Mucosa of descending colon (tissue), 3 donors: ENCODE measurements around the gene OPCML. TPM values are rescaled to one million over a fixed set of nuclear protein-coding genes. Genes with fewer than 3 reads are reported as not detected.

ENCODE experiments used
- ATAC-seq: fragments of 200-7000 bp; cut with Tn5 transposase; one replicate; pipeline ENCODE4 v1.9.1; 2020; ENCODE audit warnings: mild to moderate bottlenecking, moderate library complexity
- DNase-seq, 3 donors: peaks; one replicate each; pipeline ENCODE4 v3.0.0-alpha.2; 2020
- H3K36me3 ChIP-seq: fragments of 200-600 bp; one replicate; pipeline ENCODE4 v1.8.0; 2021; ENCODE audit warnings: low read depth, mild to moderate bottlenecking
- H3K4me1 ChIP-seq: fragments of 200-600 bp; one replicate; pipeline ENCODE4 v1.8.0; 2021; ENCODE audit warnings: low read depth, mild to moderate bottlenecking
- H3K4me3 ChIP-seq: fragments of 200-600 bp; one replicate; pipeline ENCODE4 v1.8.0; 2021; ENCODE audit warnings: mild to moderate bottlenecking
- H3K9me3 ChIP-seq: fragments of 200-600 bp; one replicate; pipeline ENCODE4 v1.8.0; 2021; ENCODE audit warnings: mild to moderate bottlenecking
- intact Hi-C, 2 donors: fragments of 100-400 bp; cut with DNase I in 1 of 2; cut with micrococcal nuclease in 1 of 2; formaldehyde crosslinking; loops; one replicate each; pipeline versions ENCODE4 v1.11.0 to v1.11.1; 2022; cut with DNase I, micrococcal nuclease
- total RNA-seq, 3 donors: library from RNA; stranded (reverse); fragmentation: NEBNext Ultra II Directional in 2 of 3; extraction: Animal tissue kit (Norgen Biotek cat#: 25700) in 2 of 3; gene quantifications; one replicate each; pipeline versions ENCODE4 v1.2.1 to v1.2.4, GENCODE V29; 2021 to 2023
- TF ChIP-seq, protein P1 (sequence below): fragments of 200-600 bp; IDR thresholded peaks from one replicate; pipeline ENCODE4 v1.8.0; 2022; ENCODE audit warnings: antibody characterized with exemption, mild to moderate bottlenecking
- donor health status: DM: no; HTN: no; CAD: no; lungs with moderate emphysema.
- donor health status: DM: no; HTN: no; CAD: no.
- donor health status: DM: no; HTN: yes; CAD: no.

OPCML gene
- total RNA-seq, 3 donors from 2014 or later: 0.10 to 0.47 TPM; not detected in 1

DNA sequence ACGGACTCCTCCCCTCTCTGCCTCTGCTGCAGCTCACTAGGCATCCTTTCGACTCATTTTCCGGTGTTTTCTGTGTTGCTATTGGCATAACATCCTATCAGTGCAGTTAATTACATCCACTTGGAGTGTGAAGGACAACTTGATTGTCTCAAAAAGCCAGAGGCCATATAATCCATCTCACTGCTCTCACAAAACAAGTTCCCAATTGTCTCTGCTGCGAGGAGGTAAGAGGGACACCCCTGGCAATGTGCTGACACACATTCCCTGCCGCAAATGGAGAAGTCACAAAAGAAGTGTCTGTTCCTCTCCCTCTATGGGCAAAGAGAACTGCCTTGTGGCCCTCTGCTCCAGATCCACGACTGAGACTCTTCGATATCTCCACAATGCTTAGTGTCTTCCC is 618.4 kb downstream of the OPCML start:
- H3K4me1 ChIP-seq: no peaks in the 10 kb centered on the region
- no peak for DNase-seq
- no peaks in the 10 kb centered on the region for H3K36me3 ChIP-seq
- intact Hi-C loops: no loop called here
- no peaks in the 10 kb centered on the region for H3K9me3 ChIP-seq
- no peak for ATAC-seq
- H3K4me3 ChIP-seq: no peak overlapping the region
- TF ChIP-seq, protein P1, sequence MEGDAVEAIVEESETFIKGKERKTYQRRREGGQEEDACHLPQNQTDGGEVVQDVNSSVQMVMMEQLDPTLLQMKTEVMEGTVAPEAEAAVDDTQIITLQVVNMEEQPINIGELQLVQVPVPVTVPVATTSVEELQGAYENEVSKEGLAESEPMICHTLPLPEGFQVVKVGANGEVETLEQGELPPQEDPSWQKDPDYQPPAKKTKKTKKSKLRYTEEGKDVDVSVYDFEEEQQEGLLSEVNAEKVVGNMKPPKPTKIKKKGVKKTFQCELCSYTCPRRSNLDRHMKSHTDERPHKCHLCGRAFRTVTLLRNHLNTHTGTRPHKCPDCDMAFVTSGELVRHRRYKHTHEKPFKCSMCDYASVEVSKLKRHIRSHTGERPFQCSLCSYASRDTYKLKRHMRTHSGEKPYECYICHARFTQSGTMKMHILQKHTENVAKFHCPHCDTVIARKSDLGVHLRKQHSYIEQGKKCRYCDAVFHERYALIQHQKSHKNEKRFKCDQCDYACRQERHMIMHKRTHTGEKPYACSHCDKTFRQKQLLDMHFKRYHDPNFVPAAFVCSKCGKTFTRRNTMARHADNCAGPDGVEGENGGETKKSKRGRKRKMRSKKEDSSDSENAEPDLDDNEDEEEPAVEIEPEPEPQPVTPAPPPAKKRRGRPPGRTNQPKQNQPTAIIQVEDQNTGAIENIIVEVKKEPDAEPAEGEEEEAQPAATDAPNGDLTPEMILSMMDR: no peak

DNA sequence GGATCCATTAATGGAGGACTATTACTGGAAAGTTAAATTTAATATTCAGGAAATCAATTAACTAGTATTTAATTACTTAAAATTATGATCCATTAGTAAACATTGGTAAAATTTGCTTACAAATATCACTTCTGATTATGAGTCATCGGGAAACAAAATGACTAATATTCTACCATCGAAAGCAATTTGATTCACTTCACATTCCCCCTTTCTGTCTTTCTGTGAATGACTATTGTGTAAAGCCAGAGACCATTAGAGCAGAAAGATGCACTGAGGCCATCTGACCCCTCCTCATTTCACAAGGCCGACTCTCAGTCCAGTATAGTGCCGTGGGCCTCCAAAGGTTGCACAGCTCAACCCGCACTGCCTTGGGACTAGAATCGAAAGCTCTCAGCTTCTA is 619.0 kb downstream of the OPCML start:
- no peak for DNase-seq
- H3K4me1 ChIP-seq: no peaks in the 10 kb centered on the region

DNA sequence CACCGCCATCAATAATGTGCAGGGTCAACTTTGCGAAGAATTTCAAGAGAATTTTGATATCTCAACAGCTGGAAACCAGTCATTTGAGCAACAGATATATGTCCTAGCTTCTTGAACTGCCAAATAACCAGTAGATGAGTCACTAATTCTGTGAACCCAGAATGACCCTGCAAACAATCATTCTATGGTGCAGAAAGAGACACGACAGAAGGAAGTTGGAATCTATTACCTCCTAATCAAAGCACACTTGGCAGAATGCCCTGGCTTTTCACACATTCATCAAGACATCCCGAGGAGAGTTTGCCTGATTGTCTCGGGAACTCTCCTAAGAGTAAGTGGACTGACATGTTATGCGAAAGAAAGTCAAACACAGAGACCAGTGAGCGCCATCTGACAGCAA is 621.1 kb downstream of the OPCML start:
- ATAC-seq (no peak), DNase-seq (no peak)
- H3K4me1 ChIP-seq: no peaks in the 10 kb centered on the region
- no peak overlapping the region for H3K4me3 ChIP-seq
- intact Hi-C loops: no loop called here
- no peaks in the 10 kb centered on the region for H3K36me3 ChIP-seq
- peaks cover 7% of the 10 kb centered on the region for H3K9me3 ChIP-seq
- TF ChIP-seq, protein P1: no peak

More for the DNA sequence above, 619.0 kb downstream of the OPCML start:
- intact Hi-C loops: no loop called here
- Histone ChIP-seq H3K4me3 (no peak overlapping the region), H3K36me3 (no peaks in the 10 kb centered on the region), H3K9me3 (no peaks in the 10 kb centered on the region)
- no peak for ATAC-seq
- TF ChIP-seq, protein P1: no peak

GRCh38 chr11:132910011-132910760 is 622.1 kb downstream of the OPCML start:
- intact Hi-C loops: no loop called here
- no peaks in the 10 kb centered on the region for H3K4me1 ChIP-seq
- no peak for ATAC-seq
- TF ChIP-seq, protein P1: no peak
- DNase-seq: no peak
- no peak overlapping the region for H3K4me3 ChIP-seq
- peaks cover 7% of the 10 kb centered on the region for H3K9me3 ChIP-seq
- no peaks in the 10 kb centered on the region for H3K36me3 ChIP-seq

DNA sequence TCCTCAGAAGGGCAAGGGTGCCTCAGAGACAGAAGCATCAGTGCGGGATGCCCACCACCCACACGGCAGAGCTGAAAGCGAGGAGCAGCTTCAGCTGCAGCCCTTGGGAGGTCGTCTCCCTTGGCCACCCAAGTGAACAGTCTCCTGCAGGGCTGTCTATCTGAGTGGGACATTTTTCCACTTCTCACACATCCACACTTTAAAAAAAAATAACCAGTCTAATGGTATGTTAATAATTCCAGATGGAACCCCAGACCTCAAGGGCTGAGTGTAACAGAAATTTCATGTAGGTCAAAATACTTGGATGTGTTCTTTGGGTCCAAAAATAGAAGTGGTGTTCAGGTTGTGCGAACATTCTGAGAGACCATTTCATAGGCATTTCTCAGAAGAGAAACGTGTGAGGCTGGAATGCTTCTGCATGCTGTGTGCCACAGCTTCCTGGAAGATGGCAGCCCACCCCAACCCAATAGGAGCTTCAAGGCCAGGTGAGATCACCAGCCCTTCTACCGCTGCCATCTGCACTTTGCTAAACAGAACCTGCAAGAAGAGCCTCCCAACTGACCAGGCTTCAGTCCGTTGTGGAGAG is 623.2 kb downstream of the OPCML start:
- no peak overlapping the region for H3K4me3 ChIP-seq
- ATAC-seq (no peak), DNase-seq (no peak)
- no peaks in the 10 kb centered on the region for H3K4me1 ChIP-seq
- no peaks in the 10 kb centered on the region for H3K36me3 ChIP-seq
- intact Hi-C loops: no loop called here
- peaks cover 7% of the 10 kb centered on the region for H3K9me3 ChIP-seq
- TF ChIP-seq, protein P1: no peak
